GM18508 (cell line): Measurements from ENCODE around the gene NMNAT3.

Experiments used
- ATAC-seq: cut with Tn5 transposase; IDR thresholded peaks from one replicate; pipeline ENCODE4 v1.9.1; 2021; ENCODE audit warnings: moderate number of reproducible peaks; ENCODE audit not compliant: insufficient read depth, unreplicated experiment

NMNAT3 gene

GRCh38 chr3:139526146-139526545 is 151.6 kb downstream of the NMNAT3 start:
- no peak for ATAC-seq

GRCh38 chr3:139524841-139525636 is 152.7 kb downstream of the NMNAT3 start:
- no peak for ATAC-seq

DNA sequence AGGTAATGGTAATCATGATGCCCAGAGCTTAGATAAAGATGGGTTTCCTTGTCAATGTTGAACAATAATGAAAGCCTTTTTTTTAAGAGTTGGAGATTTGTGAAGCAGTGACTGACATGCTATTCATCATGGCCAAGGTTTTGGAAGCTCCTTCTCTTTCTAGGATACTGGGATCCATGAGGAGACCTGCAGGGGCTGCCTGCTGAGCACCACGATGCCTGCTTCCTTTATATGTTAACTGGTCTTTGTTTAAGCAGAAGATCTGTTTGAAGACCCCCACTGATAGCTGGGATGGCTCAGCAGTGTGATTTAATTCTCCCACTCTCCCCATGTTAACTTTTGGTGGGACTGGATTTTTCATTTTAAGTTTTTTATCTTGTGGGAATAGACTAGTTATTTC is 154.1 kb downstream of the NMNAT3 start:
- no peak for ATAC-seq

- ATAC-seq: no peak
Measured at GRCh38 chr3:139523166-139523565, 154.6 kb downstream of the NMNAT3 start.

GRCh38 chr3:139522421-139522820 is 155.4 kb downstream of the NMNAT3 start:
- no peak for ATAC-seq

GRCh38 chr3:139521816-139522215 is 156.0 kb downstream of the NMNAT3 start:
- ATAC-seq: no peak

GRCh38 chr3:139521144-139521543 is 156.6 kb downstream of the NMNAT3 start:
- no peak for ATAC-seq

GRCh38 chr3:139519998-139520737 is 157.6 kb downstream of the NMNAT3 start:
- ATAC-seq: no peak

- no peak for ATAC-seq
Measured at GRCh38 chr3:139518926-139519842, 158.6 kb downstream of the NMNAT3 start.

GRCh38 chr3:139518306-139518705 is 159.5 kb downstream of the NMNAT3 start:
- no peak for ATAC-seq

DNA sequence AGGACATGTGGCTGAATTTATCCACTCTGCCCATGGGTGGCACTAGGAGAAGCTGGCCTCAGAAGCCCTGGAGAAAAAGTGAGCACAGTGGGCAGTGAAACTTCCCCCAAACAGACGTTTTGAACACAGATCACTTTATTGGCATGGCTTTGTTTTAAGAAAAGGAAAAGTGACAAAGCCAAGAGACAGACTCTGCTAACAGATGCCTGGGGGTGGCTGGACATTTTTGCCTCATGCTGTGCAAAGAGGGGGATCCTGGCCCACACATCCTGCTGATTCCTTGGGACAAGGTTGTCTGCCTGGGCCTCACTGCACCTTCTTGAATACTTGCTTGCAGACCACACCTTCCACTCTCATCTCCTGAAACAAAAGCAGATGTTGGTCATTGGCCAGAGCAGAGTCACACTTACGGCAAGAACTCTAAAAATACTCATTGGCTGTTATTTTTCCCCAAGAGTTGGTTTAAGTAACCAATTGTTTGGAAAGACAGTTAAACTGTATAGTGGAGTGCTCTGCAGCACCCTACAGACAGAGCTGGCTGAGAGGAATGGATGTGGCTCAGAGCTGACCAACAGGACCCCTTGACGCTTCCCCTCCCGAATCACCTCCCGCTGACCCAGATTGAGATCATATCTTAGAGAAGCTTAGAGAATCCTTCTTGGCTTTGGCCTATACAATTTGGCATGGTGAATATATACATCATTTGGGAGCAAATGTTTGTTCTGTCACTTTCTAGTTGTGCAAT is 160.3 kb downstream of the NMNAT3 start:
- no peak for ATAC-seq

DNA sequence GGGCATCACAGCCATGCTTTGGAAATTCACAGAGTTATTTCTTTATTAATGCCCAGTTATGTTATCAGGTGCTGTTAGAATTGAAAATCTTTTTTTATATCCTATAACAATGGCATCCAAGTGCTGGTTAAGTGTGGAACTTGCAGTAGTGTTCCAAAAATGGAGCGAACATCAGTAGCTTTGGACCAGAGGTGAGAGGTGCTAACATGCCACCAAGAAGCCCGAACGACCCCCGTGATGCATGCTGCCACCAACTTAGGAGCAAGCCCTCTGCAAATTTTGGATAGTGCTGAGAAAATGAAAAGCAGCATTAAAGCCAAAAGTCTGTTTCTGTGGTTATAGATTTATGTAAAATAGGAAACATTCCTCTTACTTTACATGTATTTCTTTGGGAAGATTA is 163.0 kb downstream of the NMNAT3 start:
- no peak for ATAC-seq
